Nephron progenitor cell (in vitro differentiated cells): ENCODE measurements around the gene SYCP2.
"Not testable (repeated sequence)": the region's sequence is repeated elsewhere in the genome, so short reads cannot be mapped to it uniquely, and the experiment has no call there.

Experiments
- DNase-seq: peaks from one replicate; pipeline ENCODE4 v3.0.0; 2021
- H3K27ac Mint-ChIP-seq: 2 replicates; pipeline ENCODE4 v1.8.0; 2021; ENCODE audit warnings: mild to moderate bottlenecking, moderate library complexity, mixed read lengths
- H3K27me3 Mint-ChIP-seq: 2 replicates; pipeline ENCODE4 v1.8.0; 2021; ENCODE audit warnings: mild to moderate bottlenecking, low read depth, mixed read lengths; ENCODE audit not compliant: poor library complexity
- H3K36me3 Mint-ChIP-seq: 2 replicates; pipeline ENCODE4 v1.8.0; 2021; ENCODE audit warnings: low read depth, mixed read lengths
- H3K4me1 Mint-ChIP-seq: 2 replicates; pipeline ENCODE4 v1.8.0; 2021; ENCODE audit warnings: mixed read lengths
- H3K4me3 Mint-ChIP-seq: 2 replicates; pipeline ENCODE4 v1.8.0; 2021; ENCODE audit warnings: mild to moderate bottlenecking, moderate library complexity, mixed read lengths
- H3K9me3 Mint-ChIP-seq: 2 replicates; pipeline ENCODE4 v1.8.0; 2021; ENCODE audit warnings: mild to moderate bottlenecking, moderate library complexity, mixed read lengths
- CTCF ChIP-seq: fragments of 200-600 bp; sonication (generic); IDR thresholded peaks from 2 replicates; pipeline ENCODE4 v1.5.0; 2021; ENCODE audit warnings: antibody characterized with exemption

The SYCP2 gene

GRCh38 chr20:59858425-59858824 lies 75.0 kb downstream of the SYCP2 start:
- peaks cover 40% of the 10 kb centered on the region for H3K9me3 Mint-ChIP-seq

GRCh38 chr20:59857966-59858365 lies 75.5 kb downstream of the SYCP2 start:
- no peak overlapping the region for H3K4me3 Mint-ChIP-seq
- H3K36me3 Mint-ChIP-seq: no peaks in the 10 kb centered on the region
- no peak overlapping the region for H3K27ac Mint-ChIP-seq
- no peak for DNase-seq
- H3K27me3 Mint-ChIP-seq: peaks cover 18% of the 10 kb centered on the region
- no peak for TF ChIP-seq CTCF
- H3K4me1 Mint-ChIP-seq: no peaks in the 10 kb centered on the region
- peaks cover 40% of the 10 kb centered on the region for H3K9me3 Mint-ChIP-seq

More at GRCh38 chr20:59858425-59858824, 75.0 kb downstream of the SYCP2 start:
- Mint-ChIP-seq H3K27me3 (peaks cover 18% of the 10 kb centered on the region), H3K4me3 (no peak overlapping the region), H3K27ac (no peak overlapping the region), H3K36me3 (no peaks in the 10 kb centered on the region), H3K4me1 (no peaks in the 10 kb centered on the region)
- no peak for TF ChIP-seq CTCF
- no peak for DNase-seq

GRCh38 chr20:59856941-59857340 lies 76.5 kb downstream of the SYCP2 start:
- H3K36me3 Mint-ChIP-seq, H3K4me3 Mint-ChIP-seq, DNase-seq, H3K4me1 Mint-ChIP-seq, H3K27ac Mint-ChIP-seq: not testable (repeated sequence)
- Mint-ChIP-seq H3K9me3 (peaks cover 45% of the 10 kb centered on the region), H3K27me3 (peaks cover 21% of the 10 kb centered on the region)

- H3K4me1 Mint-ChIP-seq, H3K27ac Mint-ChIP-seq, H3K36me3 Mint-ChIP-seq, DNase-seq, H3K4me3 Mint-ChIP-seq: not testable (repeated sequence)
- Mint-ChIP-seq H3K9me3 (peaks cover 45% of the 10 kb centered on the region), H3K27me3 (peaks cover 21% of the 10 kb centered on the region)
Observed at GRCh38 chr20:59856526-59856925, 76.9 kb downstream of the SYCP2 start.

GRCh38 chr20:59850018-59850641 lies 83.3 kb downstream of the SYCP2 start:
- Mint-ChIP-seq H3K36me3 (no peaks in the 10 kb centered on the region), H3K9me3 (peaks cover 11% of the 10 kb centered on the region), H3K4me1 (no peaks in the 10 kb centered on the region), H3K27me3 (peaks cover 23% of the 10 kb centered on the region), H3K4me3 (no peak overlapping the region), H3K27ac (no peak overlapping the region)
- peak; percentile 50 for TF ChIP-seq CTCF
- no peak for DNase-seq

- peaks cover 36% of the 10 kb centered on the region for H3K27me3 Mint-ChIP-seq
- TF ChIP-seq CTCF: no peak
Observed at GRCh38 chr20:59848182-59848581, 85.3 kb downstream of the SYCP2 start.

GRCh38 chr20:59845472-59845871 lies 88.0 kb downstream of the SYCP2 start:
- Mint-ChIP-seq H3K27me3 (peaks cover 55% of the 10 kb centered on the region), H3K4me3 (no peak overlapping the region), H3K27ac (no peak overlapping the region), H3K9me3 (peaks cover 4% of the 10 kb centered on the region), H3K4me1 (no peaks in the 10 kb centered on the region), H3K36me3 (no peaks in the 10 kb centered on the region)
- TF ChIP-seq CTCF: no peak
- DNase-seq: no peak

More at GRCh38 chr20:59848182-59848581, 85.3 kb downstream of the SYCP2 start:
- Mint-ChIP-seq H3K9me3 (peaks cover 5% of the 10 kb centered on the region), H3K36me3 (no peaks in the 10 kb centered on the region), H3K27ac (no peak overlapping the region), H3K4me1 (no peaks in the 10 kb centered on the region), H3K4me3 (no peak overlapping the region)
- DNase-seq: no peak
